ENCODE data around the gene MTTP. TPM values are rescaled to one million over a fixed set of nuclear protein-coding genes. Genes with fewer than 3 reads are reported as not detected.

Gene MTTP
- total RNA-seq, 1 donor from 2014 or later: not detected

DNA sequence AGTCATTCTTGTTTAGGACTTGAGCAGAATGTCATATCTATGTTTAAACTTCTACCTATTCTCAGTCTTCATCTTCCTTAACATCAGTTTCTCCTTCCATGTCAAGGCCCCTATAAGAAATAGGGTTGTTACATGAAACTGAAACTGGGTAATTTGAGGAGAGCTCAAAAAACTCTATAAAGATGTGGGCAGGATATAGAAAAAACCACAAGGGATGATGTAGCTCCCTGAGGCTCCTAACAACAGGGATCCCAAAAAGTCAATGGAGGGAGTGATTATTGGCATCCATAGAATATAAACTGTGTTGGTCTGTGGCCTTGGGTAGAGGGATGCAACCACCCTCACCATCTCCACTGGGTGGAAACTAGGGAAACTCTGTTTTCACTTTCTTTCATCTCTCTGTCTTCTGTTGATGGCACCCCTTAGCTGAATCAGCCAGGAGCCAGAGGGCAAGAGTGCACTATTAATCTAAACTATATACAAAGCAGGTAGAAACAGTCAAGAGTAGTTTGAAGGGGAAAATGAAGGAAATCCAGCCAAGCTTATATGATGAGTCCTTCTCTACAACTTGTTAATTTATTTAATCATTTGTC is 55.4 kb downstream of the MTTP start:
- DNase-seq: no peak
- H3K27me3 Mint-ChIP-seq (ENCODE audit: unreplicated experiment): no peaks in the 10 kb centered on the region
- no peak for TF ChIP-seq CTCF (IDR thresholded peaks at IDR 0.05; ENCODE audit: partially characterized antibody, unreplicated experiment)
- no peak overlapping the region for H3K27ac Mint-ChIP-seq (ENCODE audit: unreplicated experiment)
- H3K36me3 Mint-ChIP-seq (ENCODE audit: unreplicated experiment): no peaks in the 10 kb centered on the region
- no peak overlapping the region for H3K4me3 Mint-ChIP-seq (ENCODE audit: unreplicated experiment)
- no peaks in the 10 kb centered on the region for H3K4me1 Mint-ChIP-seq (ENCODE audit: low read depth, unreplicated experiment)
- no peaks in the 10 kb centered on the region for H3K9me3 Mint-ChIP-seq (ENCODE audit: unreplicated experiment)

DNA sequence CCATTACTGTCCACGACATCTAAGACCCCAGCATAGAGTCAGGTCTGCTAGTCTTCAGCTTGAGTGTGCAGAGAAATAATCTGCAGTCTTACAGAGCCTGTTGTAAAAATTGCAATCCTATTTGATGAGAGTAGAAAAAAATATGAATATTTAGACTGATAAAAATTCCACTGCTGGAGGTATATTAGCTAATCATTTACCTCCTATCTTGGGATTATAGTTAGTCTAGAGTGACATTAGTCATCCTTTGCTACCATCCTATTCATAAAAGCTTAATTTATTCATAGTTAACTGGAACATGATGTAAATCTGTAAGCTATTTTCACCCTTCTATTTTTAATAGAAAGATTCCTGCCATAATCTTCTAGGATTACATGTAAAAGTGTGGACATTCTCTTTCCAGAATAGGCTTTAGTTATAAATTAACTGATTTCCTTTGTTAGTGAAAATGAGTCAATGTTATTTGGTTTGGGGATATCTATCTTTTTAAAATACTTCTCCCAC is 56.3 kb downstream of the MTTP start:
- no peaks in the 10 kb centered on the region for H3K36me3 Mint-ChIP-seq (ENCODE audit: unreplicated experiment)
- TF ChIP-seq CTCF (IDR thresholded peaks at IDR 0.05; ENCODE audit: partially characterized antibody, unreplicated experiment): no peak
- H3K9me3 Mint-ChIP-seq (ENCODE audit: unreplicated experiment): no peaks in the 10 kb centered on the region
- no peak for DNase-seq
- no peak overlapping the region for H3K4me3 Mint-ChIP-seq (ENCODE audit: unreplicated experiment)
- no peaks in the 10 kb centered on the region for H3K4me1 Mint-ChIP-seq (ENCODE audit: low read depth, unreplicated experiment)
- no peaks in the 10 kb centered on the region for H3K27me3 Mint-ChIP-seq (ENCODE audit: unreplicated experiment)
- no peak overlapping the region for H3K27ac Mint-ChIP-seq (ENCODE audit: unreplicated experiment)

DNA sequence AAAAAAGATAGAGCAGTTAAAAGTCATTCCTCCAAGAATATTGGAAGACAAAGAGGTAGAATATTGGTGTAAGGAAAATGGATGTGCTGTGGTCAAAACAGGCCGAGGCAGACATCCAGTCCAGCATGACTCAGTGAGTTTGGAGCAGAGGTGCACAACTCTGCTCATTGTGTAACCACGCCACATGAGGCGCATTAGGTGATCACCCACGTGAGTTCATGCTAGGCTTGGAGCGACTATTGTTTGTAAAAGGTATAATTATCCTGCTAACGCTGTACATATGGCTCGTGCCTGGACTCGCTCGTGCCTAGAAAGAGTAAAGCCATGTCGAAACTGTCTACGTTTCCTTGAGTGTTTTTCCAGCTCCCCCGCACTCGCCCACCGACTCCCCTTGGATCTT is 59.1 kb downstream of the MTTP start:
- Mint-ChIP-seq H3K9me3 (ENCODE audit: unreplicated experiment) (no peaks in the 10 kb centered on the region), H3K27me3 (ENCODE audit: unreplicated experiment) (no peaks in the 10 kb centered on the region), H3K36me3 (ENCODE audit: unreplicated experiment) (no peaks in the 10 kb centered on the region), H3K27ac (ENCODE audit: unreplicated experiment) (no peak overlapping the region), H3K4me3 (ENCODE audit: unreplicated experiment) (no peak overlapping the region), H3K4me1 (ENCODE audit: low read depth, unreplicated experiment) (peaks cover 9% of the 10 kb centered on the region)
- TF ChIP-seq CTCF (IDR thresholded peaks at IDR 0.05; ENCODE audit: partially characterized antibody, unreplicated experiment): no peak
- no peak for DNase-seq

GRCh38 chr4:99634742-99635360 is 60.2 kb downstream of the MTTP start:
- peaks cover 9% of the 10 kb centered on the region for H3K4me1 Mint-ChIP-seq (ENCODE audit: low read depth, unreplicated experiment)
- DNase-seq: no peak
- H3K27ac Mint-ChIP-seq (ENCODE audit: unreplicated experiment): no peak overlapping the region
- no peak for TF ChIP-seq CTCF (IDR thresholded peaks at IDR 0.05; ENCODE audit: partially characterized antibody, unreplicated experiment)
- H3K27me3 Mint-ChIP-seq (ENCODE audit: unreplicated experiment): no peaks in the 10 kb centered on the region
- no peaks in the 10 kb centered on the region for H3K9me3 Mint-ChIP-seq (ENCODE audit: unreplicated experiment)
- no peak overlapping the region for H3K4me3 Mint-ChIP-seq (ENCODE audit: unreplicated experiment)
- no peaks in the 10 kb centered on the region for H3K36me3 Mint-ChIP-seq (ENCODE audit: unreplicated experiment)

DNA sequence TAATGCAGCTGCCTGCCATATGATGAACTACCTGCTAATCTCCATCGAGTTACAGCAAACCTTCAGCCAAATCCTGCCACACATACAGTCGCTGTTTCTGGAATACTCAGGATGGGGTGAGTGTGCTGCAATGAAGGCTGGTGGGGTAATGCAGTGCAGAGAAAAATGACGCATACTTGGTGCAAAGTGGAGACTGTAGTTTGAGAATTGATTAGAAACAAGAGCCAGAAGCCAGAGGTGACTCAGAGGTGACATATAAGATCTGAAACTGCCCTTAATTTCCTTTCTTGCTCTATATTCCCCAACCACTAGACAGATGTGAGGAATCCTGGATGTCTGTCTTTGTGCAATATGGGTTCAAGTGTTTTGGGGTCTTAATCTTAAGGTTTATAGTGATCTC is 61.0 kb downstream of the MTTP start:
- Mint-ChIP-seq H3K27me3 (ENCODE audit: unreplicated experiment) (no peaks in the 10 kb centered on the region), H3K4me1 (ENCODE audit: low read depth, unreplicated experiment) (peaks cover 9% of the 10 kb centered on the region), H3K36me3 (ENCODE audit: unreplicated experiment) (no peaks in the 10 kb centered on the region), H3K27ac (ENCODE audit: unreplicated experiment) (no peak overlapping the region), H3K4me3 (ENCODE audit: unreplicated experiment) (no peak overlapping the region), H3K9me3 (ENCODE audit: unreplicated experiment) (no peaks in the 10 kb centered on the region)
- TF ChIP-seq CTCF (IDR thresholded peaks at IDR 0.05; ENCODE audit: partially characterized antibody, unreplicated experiment): no peak
- no peak for DNase-seq

Measured in glutamatergic neuron (in vitro differentiated cells).